Duodenal mucosa (tissue), 2 donors: ENCODE results near the gene HPGDS.
"Not testable (repeated sequence)": the region's sequence is repeated elsewhere in the genome, so short reads cannot be mapped to it uniquely, and the experiment has no call there.

ENCODE experiments used
- H3K27ac ChIP-seq: one replicate; pipeline ENCODE4 v1.7.0; 2013; ENCODE audit warnings: low read depth, low read length
- H3K27me3 ChIP-seq, 2 donors: one replicate each; pipeline ENCODE4 v1.7.0; 2013; ENCODE audit warnings: low read length in 2 of 2, control low read depth in 1 of 2; ENCODE audit not compliant: insufficient read depth in 2 of 2, control insufficient read depth in 1 of 2
- H3K36me3 ChIP-seq, 2 donors: one replicate each; pipeline ENCODE4 v1.7.0; 2013; ENCODE audit warnings: low read length in 2 of 2, control low read depth in 1 of 2; ENCODE audit not compliant: insufficient read depth in 2 of 2, control insufficient read depth in 1 of 2
- H3K4me1 ChIP-seq, 2 donors: one replicate each; pipeline ENCODE4 v1.7.0; 2013; ENCODE audit warnings: low read length in 2 of 2, control low read depth in 1 of 2; ENCODE audit not compliant: insufficient read depth in 2 of 2, control insufficient read depth in 1 of 2
- H3K4me3 ChIP-seq, 2 donors: one replicate each; pipeline ENCODE4 v1.7.0; 2013; ENCODE audit warnings: low read length in 2 of 2, low read depth in 1 of 2
- H3K9ac ChIP-seq, 2 donors: one replicate each; pipeline ENCODE4 v1.7.0; 2013; ENCODE audit warnings: low read length in 2 of 2, low read depth in 1 of 2
- H3K9me3 ChIP-seq, 2 donors: one replicate each; pipeline ENCODE4 v1.7.0; 2013; ENCODE audit warnings: low read length in 2 of 2, control low read depth in 1 of 2; ENCODE audit not compliant: control insufficient read depth in 1 of 2

Gene HPGDS

DNA sequence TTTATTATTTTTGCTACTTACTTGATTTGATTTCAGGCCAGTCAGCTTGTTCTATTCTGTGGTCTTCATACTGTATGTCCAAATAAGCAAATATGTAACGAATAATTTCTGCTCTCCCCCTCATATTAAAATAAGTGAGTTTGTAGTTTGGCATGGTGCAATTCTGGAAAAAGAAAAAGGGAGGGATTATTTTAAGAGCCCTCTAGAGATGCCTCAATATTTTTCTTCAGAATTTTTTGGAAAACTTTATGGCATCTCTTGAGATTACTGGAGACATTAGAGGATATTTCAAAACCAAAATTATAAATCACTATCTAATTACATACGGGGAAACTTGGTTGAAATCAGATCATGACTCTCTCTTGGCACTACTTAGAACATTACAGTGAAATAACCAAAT is 8.2 kb downstream of the HPGDS start:
- Histone ChIP-seq H3K27ac (no peak overlapping the region), H3K27me3 (no peaks in the 10 kb centered on the region), H3K4me3 (no peak overlapping the region), H3K9me3 (no peaks in the 10 kb centered on the region), H3K9ac (no peak overlapping the region), H3K36me3 (no peaks in the 10 kb centered on the region), H3K4me1 (no peaks in the 10 kb centered on the region)

- Histone ChIP-seq H3K4me1 (no peaks in the 10 kb centered on the region), H3K9ac (no peak overlapping the region), H3K36me3 (no peaks in the 10 kb centered on the region), H3K27ac (no peak overlapping the region), H3K27me3 (no peaks in the 10 kb centered on the region), H3K4me3 (no peak overlapping the region), H3K9me3 (no peaks in the 10 kb centered on the region)
Measured at GRCh38 chr4:94333866-94334265, 8.8 kb downstream of the HPGDS start.

DNA sequence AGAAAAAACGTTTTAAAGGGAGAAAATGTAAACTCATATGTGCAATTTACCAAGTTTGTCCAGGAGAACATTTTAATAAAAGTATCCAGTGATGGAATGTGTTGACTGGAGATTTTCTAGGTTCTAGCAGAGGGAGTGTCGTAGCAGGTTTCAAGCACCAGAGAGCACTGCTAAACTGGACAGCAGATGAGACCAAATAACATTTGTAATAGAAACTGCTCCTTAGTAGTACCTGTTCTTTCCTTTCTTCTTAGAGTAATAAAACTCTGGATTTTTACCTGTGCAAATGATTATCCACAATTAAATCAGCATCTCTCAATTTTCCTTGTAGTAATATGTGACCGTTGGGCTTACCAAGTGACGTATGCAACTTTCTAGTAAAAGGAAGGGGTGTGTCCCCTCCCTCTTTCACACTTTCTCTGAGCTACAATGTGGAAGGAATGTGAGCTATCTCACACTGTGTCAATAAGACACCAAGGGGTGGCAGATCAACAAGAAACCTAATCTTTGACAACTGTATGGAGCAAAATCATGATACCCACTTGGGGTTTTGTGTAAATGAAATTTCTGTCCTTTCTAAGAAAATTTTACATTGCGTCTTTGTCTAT is 9.5 kb downstream of the HPGDS start:
- Histone ChIP-seq H3K9ac (no peak overlapping the region), H3K27me3 (no peaks in the 10 kb centered on the region), H3K4me3 (no peak overlapping the region), H3K4me1 (no peaks in the 10 kb centered on the region), H3K36me3 (no peaks in the 10 kb centered on the region), H3K27ac (no peak overlapping the region), H3K9me3 (no peaks in the 10 kb centered on the region)

DNA sequence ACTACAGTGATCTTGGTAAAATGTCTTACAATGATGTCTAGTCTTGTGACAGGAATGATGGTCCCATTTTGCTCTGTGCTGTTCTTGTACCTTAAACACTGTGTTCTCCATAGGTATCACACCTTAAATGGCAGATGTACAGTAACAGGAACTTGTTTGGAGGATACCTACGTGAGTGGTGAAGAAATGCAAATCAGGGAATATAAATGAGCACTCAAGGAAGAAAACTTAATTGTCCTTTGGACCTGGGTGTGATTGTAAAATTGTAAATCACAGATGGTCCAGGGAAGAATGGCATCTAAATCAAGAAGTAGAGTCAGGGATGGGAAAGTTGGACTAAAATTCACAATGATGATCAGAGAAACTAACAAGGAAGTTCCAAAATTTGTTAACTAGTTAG is 12.7 kb downstream of the HPGDS start:
- Histone ChIP-seq H3K4me3 (no peak overlapping the region), H3K9ac (no peak overlapping the region), H3K27ac (no peak overlapping the region), H3K9me3 (peaks cover 19 to 25% of the 10 kb centered on the region in 2 donors), H3K36me3 (no peaks in the 10 kb centered on the region), H3K4me1 (no peaks in the 10 kb centered on the region), H3K27me3 (no peaks in the 10 kb centered on the region)

DNA sequence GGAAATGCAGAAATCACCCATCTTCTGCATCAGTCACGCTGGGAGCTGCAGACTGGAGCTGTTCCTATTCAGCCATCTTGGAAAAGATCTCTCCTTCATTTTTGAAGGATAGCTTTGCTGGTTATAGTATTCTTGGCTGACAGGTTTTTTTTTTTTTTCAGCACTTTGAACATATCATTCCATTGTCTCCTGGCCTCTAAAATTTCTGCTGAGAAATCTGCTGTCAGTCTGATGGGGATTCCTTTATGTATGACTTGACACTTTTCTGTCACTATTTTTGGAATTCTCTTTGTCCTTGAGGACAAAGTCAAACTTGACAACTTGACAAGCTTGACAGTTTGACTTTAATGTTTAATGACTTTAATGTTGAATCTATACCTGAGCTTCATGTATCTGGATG is 16.8 kb downstream of the HPGDS start:
- H3K9ac ChIP-seq = no peak overlapping the region
- H3K9me3 ChIP-seq = peaks cover 19 to 25% of the 10 kb centered on the region in 2 donors
- no peaks in the 10 kb centered on the region for H3K4me1 ChIP-seq
- H3K36me3 ChIP-seq = no peaks in the 10 kb centered on the region
- H3K4me3 ChIP-seq = no peak overlapping the region
- H3K27me3 ChIP-seq = no peaks in the 10 kb centered on the region
- no peak overlapping the region for H3K27ac ChIP-seq

DNA sequence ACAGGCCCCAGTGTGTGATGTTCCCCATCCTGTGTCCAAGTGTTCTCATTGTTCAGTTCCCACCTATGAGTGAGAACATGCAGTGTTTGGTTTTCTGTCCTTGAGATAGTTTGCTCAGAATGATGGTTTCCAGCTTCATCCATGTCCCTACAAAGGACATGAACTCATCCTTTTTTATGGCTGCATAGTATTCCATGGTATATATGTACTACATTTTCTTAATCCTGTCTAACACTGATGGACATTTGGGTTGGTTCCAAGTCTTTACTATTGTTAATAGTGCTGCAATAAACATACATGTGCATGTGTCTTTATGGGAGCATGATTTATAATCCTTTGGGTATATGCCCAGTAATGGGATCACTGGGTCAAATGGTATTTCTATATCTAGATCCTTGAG is 22.7 kb downstream of the HPGDS start:
- not testable (repeated sequence) for H3K36me3 ChIP-seq

GRCh38 chr4:94307231-94307871 is 35.3 kb downstream of the HPGDS start:
- Histone ChIP-seq H3K36me3 (no peaks in the 10 kb centered on the region), H3K9me3 (no peaks in the 10 kb centered on the region), H3K27ac (no peak overlapping the region), H3K4me3 (no peak overlapping the region), H3K27me3 (no peaks in the 10 kb centered on the region), H3K9ac (no peak overlapping the region), H3K4me1 (no peaks in the 10 kb centered on the region)

More for the DNA sequence above, 22.7 kb downstream of the HPGDS start:
- H3K4me1 ChIP-seq, H3K9ac ChIP-seq, H3K4me3 ChIP-seq, H3K9me3 ChIP-seq, H3K27ac ChIP-seq, H3K27me3 ChIP-seq: not testable (repeated sequence)

DNA sequence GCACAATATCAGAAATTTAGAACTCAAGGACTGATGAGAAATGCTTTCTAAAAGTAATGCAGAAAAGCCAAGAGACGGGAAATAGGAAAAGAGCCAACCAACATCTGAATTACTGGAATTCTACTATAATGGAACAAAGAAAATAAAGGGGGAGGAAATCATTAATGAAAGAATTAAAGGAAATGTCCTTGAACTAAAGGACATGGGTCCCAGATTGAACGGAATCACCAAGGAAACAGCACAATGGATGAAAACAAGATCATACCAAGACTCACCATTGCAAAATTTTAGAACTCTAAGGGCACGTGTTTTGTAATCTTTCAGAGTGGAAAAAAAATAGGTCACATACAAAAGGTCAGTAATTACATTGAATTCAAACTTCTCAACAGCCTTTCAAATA is 35.9 kb downstream of the HPGDS start:
- Histone ChIP-seq H3K9ac (no peak overlapping the region), H3K27me3 (no peaks in the 10 kb centered on the region), H3K27ac (no peak overlapping the region), H3K9me3 (no peaks in the 10 kb centered on the region), H3K36me3 (no peaks in the 10 kb centered on the region), H3K4me3 (no peak overlapping the region), H3K4me1 (no peaks in the 10 kb centered on the region)

DNA sequence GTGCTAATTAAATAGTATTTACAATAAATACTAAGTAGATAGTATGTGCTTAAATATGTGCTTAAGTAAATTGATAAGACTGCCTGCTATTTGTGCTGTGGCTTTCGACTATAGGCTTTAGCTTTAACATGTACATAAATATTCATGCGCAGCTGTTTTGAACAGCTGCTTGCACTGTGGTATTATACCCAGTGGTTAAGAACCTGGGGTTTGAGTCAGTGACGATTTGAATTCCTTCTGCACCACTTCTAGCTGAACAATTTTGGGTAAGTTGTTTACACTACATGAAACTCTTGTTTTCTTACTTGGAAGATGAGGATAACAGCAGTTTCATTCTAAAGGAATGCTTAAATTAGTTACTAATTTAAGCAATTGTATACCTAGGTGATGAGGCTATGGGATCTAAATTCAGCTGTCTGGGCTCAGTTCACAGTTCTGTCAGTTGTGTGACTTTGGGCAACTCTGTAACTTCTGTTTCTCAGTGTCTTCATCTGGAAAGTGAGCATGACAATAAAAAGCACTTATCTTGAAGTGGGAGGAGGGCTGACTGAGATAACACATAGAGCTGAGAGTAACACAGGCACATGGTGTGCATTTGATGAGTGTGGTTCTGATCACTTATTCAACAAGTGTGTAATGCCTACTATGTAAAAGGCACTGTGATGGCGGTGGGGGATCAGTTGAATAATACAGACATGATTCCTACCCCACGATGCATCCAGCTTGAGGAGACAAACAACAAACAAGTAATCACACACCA is 37.0 kb downstream of the HPGDS start:
- Histone ChIP-seq H3K36me3 (no peaks in the 10 kb centered on the region), H3K27ac (no peak overlapping the region), H3K9ac (no peak overlapping the region), H3K9me3 (no peaks in the 10 kb centered on the region), H3K4me1 (no peaks in the 10 kb centered on the region), H3K4me3 (no peak overlapping the region), H3K27me3 (no peaks in the 10 kb centered on the region)

DNA sequence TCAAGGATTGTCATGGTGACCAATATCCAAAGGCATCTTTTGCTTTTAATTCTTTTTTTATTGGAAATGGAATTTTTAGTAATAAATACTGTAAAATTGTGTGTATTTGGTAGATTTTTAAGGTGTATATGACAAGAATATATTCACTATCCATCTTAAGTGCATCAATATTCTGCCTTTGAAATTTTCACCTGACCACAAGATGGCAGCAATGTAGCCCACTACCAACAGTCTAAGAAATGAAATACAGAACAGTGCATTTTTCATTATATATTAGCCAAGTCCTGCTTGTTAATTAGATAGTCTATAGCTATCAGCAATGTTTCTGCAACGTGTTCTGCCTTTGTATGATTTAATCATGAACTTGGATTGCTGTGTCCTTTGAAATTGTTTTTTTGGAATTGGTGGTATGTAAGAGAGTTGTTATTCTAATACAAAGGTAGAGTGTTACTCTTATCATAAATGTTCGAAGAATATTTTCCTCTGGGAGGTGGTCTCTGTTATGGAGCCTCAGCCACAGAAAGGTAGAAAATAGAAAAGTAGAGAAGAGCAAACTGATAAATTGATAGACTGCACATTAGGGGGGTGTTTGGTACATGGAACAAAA is 38.2 kb downstream of the HPGDS start:
- H3K9me3 ChIP-seq = no peaks in the 10 kb centered on the region
- H3K4me3 ChIP-seq = no peak overlapping the region
- no peaks in the 10 kb centered on the region for H3K27me3 ChIP-seq
- H3K9ac ChIP-seq = no peak overlapping the region
- H3K27ac ChIP-seq = no peak overlapping the region
- H3K36me3 ChIP-seq = no peaks in the 10 kb centered on the region
- no peaks in the 10 kb centered on the region for H3K4me1 ChIP-seq
